Measurements from ENCODE around the gene CRACDL. TPM values are rescaled to one million over a fixed set of nuclear protein-coding genes. Genes with fewer than 3 reads are reported as not detected.

CRACDL gene
- total RNA-seq, 3 donors from 2014 or later: 8.0 to 18.1 (median 17.8) TPM

- ATAC-seq (no peak), DNase-seq (no peak)
- no peaks in the 10 kb centered on the region for H3K36me3 ChIP-seq (ENCODE audit: low read depth)
- no peak for TF ChIP-seq CTCF (IDR thresholded peaks at IDR 0.05)
- H3K4me1 ChIP-seq (ENCODE audit: low read depth): no peaks in the 10 kb centered on the region
- H3K4me3 ChIP-seq: no peak overlapping the region
- H3K9me3 ChIP-seq: peaks cover 5% of the 10 kb centered on the region
- intact Hi-C loops (cut with DNase I, micrococcal nuclease): no loop called here
These were observed 83.1 kb downstream of the CRACDL start for GRCh38 chr2:98852932-98853331.

GRCh38 chr2:98850074-98850473 is 86.0 kb downstream of the CRACDL start:
- TF ChIP-seq CTCF (IDR thresholded peaks at IDR 0.05): no peak
- intact Hi-C loops (cut with DNase I, micrococcal nuclease): no loop called here
- Histone ChIP-seq H3K36me3 (ENCODE audit: low read depth) (no peaks in the 10 kb centered on the region), H3K9me3 (no peaks in the 10 kb centered on the region), H3K4me1 (ENCODE audit: low read depth) (no peaks in the 10 kb centered on the region), H3K4me3 (no peak overlapping the region)
- ATAC-seq (no peak), DNase-seq (no peak)

GRCh38 chr2:98849113-98849512 is 86.9 kb downstream of the CRACDL start:
- Histone ChIP-seq H3K36me3 (ENCODE audit: low read depth) (no peaks in the 10 kb centered on the region), H3K4me1 (ENCODE audit: low read depth) (no peaks in the 10 kb centered on the region), H3K4me3 (no peak overlapping the region), H3K9me3 (no peaks in the 10 kb centered on the region)
- TF ChIP-seq CTCF (IDR thresholded peaks at IDR 0.05): no peak
- intact Hi-C loops (cut with DNase I, micrococcal nuclease): no loop called here
- ATAC-seq: no peak
- DNase-seq: no peak

- intact Hi-C loops (cut with DNase I, micrococcal nuclease): no loop called here
- TF ChIP-seq CTCF (IDR thresholded peaks at IDR 0.05): no peak
- no peaks in the 10 kb centered on the region for H3K9me3 ChIP-seq
- H3K4me1 ChIP-seq (ENCODE audit: low read depth): no peaks in the 10 kb centered on the region
- no peaks in the 10 kb centered on the region for H3K36me3 ChIP-seq (ENCODE audit: low read depth)
- H3K4me3 ChIP-seq: no peak overlapping the region
- no peak for DNase-seq
- no peak for ATAC-seq
These were observed 88.2 kb downstream of the CRACDL start for GRCh38 chr2:98847853-98848252.

- Histone ChIP-seq H3K9me3 (no peaks in the 10 kb centered on the region), H3K36me3 (ENCODE audit: low read depth) (no peaks in the 10 kb centered on the region), H3K4me3 (no peak overlapping the region), H3K4me1 (ENCODE audit: low read depth) (no peaks in the 10 kb centered on the region)
- no peak for TF ChIP-seq CTCF (IDR thresholded peaks at IDR 0.05)
- intact Hi-C loops (cut with DNase I, micrococcal nuclease): no loop called here
- ATAC-seq (no peak), DNase-seq (no peak)
These were observed 90.0 kb downstream of the CRACDL start for GRCh38 chr2:98846041-98846440.

- no peaks in the 10 kb centered on the region for H3K4me1 ChIP-seq (ENCODE audit: low read depth)
These were observed 93.9 kb downstream of the CRACDL start for GRCh38 chr2:98842136-98842535.

More at GRCh38 chr2:98842136-98842535, 93.9 kb downstream of the CRACDL start:
- no peaks in the 10 kb centered on the region for H3K36me3 ChIP-seq (ENCODE audit: low read depth)
- no peak overlapping the region for H3K4me3 ChIP-seq
- TF ChIP-seq CTCF (IDR thresholded peaks at IDR 0.05): no peak
- no peak for ATAC-seq
- no peaks in the 10 kb centered on the region for H3K9me3 ChIP-seq
- no peak for DNase-seq
- intact Hi-C loops (cut with DNase I, micrococcal nuclease): no loop called here
